C4-2B (cell line): Measurements from ENCODE around the gene RGSL1.

ENCODE experiments used
- CTCF ChIP-seq: fragments of 450-650 bp; conservative IDR thresholded peaks from 2 replicates; pipeline ENCODE4 v1.5.1; 2017; ENCODE audit warnings: mild to moderate bottlenecking
- ZFX ChIP-seq: fragments of 450-650 bp; IDR thresholded peaks from 2 replicates; pipeline ENCODE4 v1.6.1; 2017

GRCh38 chr1:182404781-182405180 is 45.2 kb upstream of the RGSL1 start:
- TF ChIP-seq CTCF (no peak; the same call in 1 of the 2 replicates), ZFX (no peak)
